GM19099 (cell line): ENCODE data around the gene DYNC2H1.

Experiments used
- POLR2A ChIP-seq: IDR thresholded peaks from 3 replicates; pipeline ENCODE4 v1.6.1; 2011; ENCODE audit warnings: low read depth; ENCODE audit not compliant: insufficient read length; ENCODE audit errors: extremely low read depth

DYNC2H1 gene

GRCh38 chr11:103487113-103487512 lies 377.9 kb downstream of the DYNC2H1 start:
- no peak for TF ChIP-seq POLR2A

GRCh38 chr11:103488031-103488461 lies 378.8 kb downstream of the DYNC2H1 start:
- no peak for TF ChIP-seq POLR2A

- TF ChIP-seq POLR2A, result no peak
These were observed 379.4 kb downstream of the DYNC2H1 start for GRCh38 chr11:103488579-103488978.

- no peak for TF ChIP-seq POLR2A
These were observed 382.6 kb downstream of the DYNC2H1 start for GRCh38 chr11:103491777-103492176.

- TF ChIP-seq POLR2A, result no peak
These were observed 385.3 kb downstream of the DYNC2H1 start for GRCh38 chr11:103494491-103494890.

GRCh38 chr11:103497268-103497667 lies 388.0 kb downstream of the DYNC2H1 start:
- no peak for TF ChIP-seq POLR2A

GRCh38 chr11:103499710-103500340 lies 390.6 kb downstream of the DYNC2H1 start:
- no peak for TF ChIP-seq POLR2A

- no peak for TF ChIP-seq POLR2A
These were observed 406.1 kb downstream of the DYNC2H1 start for GRCh38 chr11:103515283-103515682.

- TF ChIP-seq POLR2A, result no peak
These were observed 411.6 kb downstream of the DYNC2H1 start for GRCh38 chr11:103520792-103521191.

GRCh38 chr11:103525069-103525468 lies 415.8 kb downstream of the DYNC2H1 start:
- no peak for TF ChIP-seq POLR2A

- TF ChIP-seq POLR2A, result no peak
These were observed 418.8 kb downstream of the DYNC2H1 start for GRCh38 chr11:103528046-103528445.

GRCh38 chr11:103528596-103528995 lies 419.4 kb downstream of the DYNC2H1 start:
- no peak for TF ChIP-seq POLR2A

GRCh38 chr11:103529181-103529684 lies 420.0 kb downstream of the DYNC2H1 start:
- no peak for TF ChIP-seq POLR2A
